H9 (cell line): ENCODE results near the gene MBNL1. TPM values are rescaled to one million over a fixed set of nuclear protein-coding genes. Genes with fewer than 3 reads are reported as not detected.

Source experiments
- DNase-seq: peaks from one replicate; pipeline ENCODE4 v3.0.0-alpha.2; 2017
- H2AFZ ChIP-seq: one replicate; pipeline ENCODE4 v1.6.1; 2013; ENCODE audit warnings: mild to moderate bottlenecking, low read length, control low read depth, moderate library complexity
- H2AK5ac ChIP-seq: 2 replicates; pipeline ENCODE4 v1.6.1; 2013; ENCODE audit warnings: low read length, control low read depth, mixed read lengths; ENCODE audit not compliant: insufficient read length
- H2BK120ac ChIP-seq: one replicate; pipeline ENCODE4 v1.6.1; 2013; ENCODE audit warnings: low read depth, mild to moderate bottlenecking, low read length, control low read depth, inconsistent platforms; ENCODE audit not compliant: poor library complexity, severe bottlenecking
- H2BK12ac ChIP-seq: 2 replicates; pipeline ENCODE4 v1.6.1; 2013; ENCODE audit warnings: low read length, control low read depth, mixed read lengths, low read depth; ENCODE audit not compliant: insufficient read length
- H2BK15ac ChIP-seq: 2 replicates; pipeline ENCODE4 v1.6.1; 2013; ENCODE audit warnings: low read depth, low read length, control low read depth
- H2BK20ac ChIP-seq: one replicate; pipeline ENCODE4 v1.6.1; 2013; ENCODE audit warnings: low read depth, mild to moderate bottlenecking, low read length, control low read depth, inconsistent platforms; ENCODE audit not compliant: poor library complexity, severe bottlenecking
- H2BK5ac ChIP-seq: 2 replicates; pipeline ENCODE4 v1.6.1; 2013; ENCODE audit warnings: low read length, control low read depth, mixed read lengths; ENCODE audit not compliant: insufficient read length
- H3K14ac ChIP-seq: 2 replicates; pipeline ENCODE4 v1.6.1; 2013; ENCODE audit warnings: low read length, control low read depth; ENCODE audit not compliant: insufficient read depth
- H3K18ac ChIP-seq: 2 replicates; pipeline ENCODE4 v1.6.1; 2013; ENCODE audit warnings: low read depth, mild to moderate bottlenecking, mixed read lengths, low read length, control low read depth; ENCODE audit not compliant: insufficient read length
- H3K23ac ChIP-seq: 2 replicates; pipeline ENCODE4 v1.6.1; 2013; ENCODE audit warnings: low read length, control low read depth, mixed read lengths, low read depth; ENCODE audit not compliant: insufficient read length
- H3K23me2 ChIP-seq: 2 replicates; pipeline ENCODE4 v1.6.1; 2013; ENCODE audit warnings: low read depth, mild to moderate bottlenecking, mixed read lengths, low read length, control low read depth; ENCODE audit not compliant: insufficient read length, poor library complexity, severe bottlenecking
- H3K27ac ChIP-seq: 2 replicates; pipeline ENCODE4 v1.5.1; 2013; ENCODE audit warnings: low read length, control low read depth, mixed read lengths, low read depth; ENCODE audit not compliant: insufficient read length
- H3K27me3 ChIP-seq: 2 replicates; pipeline ENCODE4 v1.6.1; 2013; ENCODE audit warnings: low read length, control low read depth, inconsistent platforms; ENCODE audit not compliant: insufficient read depth
- H3K4ac ChIP-seq: 2 replicates; pipeline ENCODE4 v1.6.1; 2013; ENCODE audit warnings: low read depth, mild to moderate bottlenecking, control low read depth, inconsistent platforms, low read length, moderate library complexity
- H3K4me1 ChIP-seq: 2 replicates; pipeline ENCODE4 v1.6.1; 2013; ENCODE audit warnings: low read length, control low read depth, inconsistent platforms; ENCODE audit not compliant: insufficient read depth
- H3K4me2 ChIP-seq: 2 replicates; pipeline ENCODE4 v1.6.1; 2013; ENCODE audit warnings: low read length, control low read depth, mixed read lengths; ENCODE audit not compliant: insufficient read length, insufficient read depth
- H3K56ac ChIP-seq: 2 replicates; pipeline ENCODE4 v1.6.1; 2013; ENCODE audit warnings: low read depth, mild to moderate bottlenecking, mixed read lengths, low read length, control low read depth; ENCODE audit not compliant: insufficient read length
- H3K79me1 ChIP-seq: 2 replicates; pipeline ENCODE4 v1.6.1; 2013; ENCODE audit warnings: low read depth, mild to moderate bottlenecking, moderate library complexity, low read length, control low read depth, inconsistent platforms; ENCODE audit not compliant: insufficient read depth, poor library complexity, severe bottlenecking
- H3K79me2 ChIP-seq: 2 replicates; pipeline ENCODE4 v1.6.1; 2013; ENCODE audit warnings: low read length, control low read depth, inconsistent platforms; ENCODE audit not compliant: insufficient read depth
- H3K9ac ChIP-seq: 2 replicates; pipeline ENCODE4 v1.6.1; 2013; ENCODE audit warnings: low read length, control low read depth, mixed read lengths; ENCODE audit not compliant: insufficient read length; ENCODE audit errors: extremely low read depth
- H3K9me3 ChIP-seq: one replicate; pipeline ENCODE4 v1.6.1; 2013; ENCODE audit warnings: low read depth, low read length, inconsistent platforms; ENCODE audit not compliant: control insufficient read depth
- H3T11ph ChIP-seq: one replicate; pipeline ENCODE4 v1.6.1; 2013; ENCODE audit warnings: mild to moderate bottlenecking, low read length, control low read depth, inconsistent platforms
- H4K20me1 ChIP-seq: one replicate; pipeline ENCODE4 v1.6.1; 2013; ENCODE audit not compliant: control insufficient read depth, insufficient read length, insufficient read depth
- H4K5ac ChIP-seq: 2 replicates; pipeline ENCODE4 v1.6.1; 2013; ENCODE audit warnings: low read depth, mild to moderate bottlenecking, mixed read lengths, low read length, control low read depth; ENCODE audit not compliant: insufficient read length
- H4K8ac ChIP-seq: replicated peaks from 2 replicates; pipeline ENCODE4 v1.6.1; 2013; ENCODE audit warnings: low read length, control low read depth, mixed read lengths, low read depth; ENCODE audit not compliant: insufficient read length
- H4K91ac ChIP-seq: 2 replicates; pipeline ENCODE4 v1.6.1; 2013; ENCODE audit warnings: low read depth, mild to moderate bottlenecking, moderate library complexity, mixed read lengths, low read length, control low read depth; ENCODE audit not compliant: insufficient read length
- H3K27ac Mint-ChIP-seq, 3 experiments: 2 replicates in 2 of 3; 3 replicates in 1 of 3; pipeline ENCODE4 v1.8.0; 2020 to 2021; ENCODE audit warnings: mixed read lengths in 3 of 3, mild to moderate bottlenecking in 1 of 3, moderate library complexity in 1 of 3
- H3K27me3 Mint-ChIP-seq: 2 replicates; pipeline ENCODE4 v1.8.0; 2021; ENCODE audit warnings: low read depth, mild to moderate bottlenecking, moderate library complexity, mixed read lengths
- H3K36me3 Mint-ChIP-seq, 3 experiments: 2 replicates in 2 of 3; 3 replicates in 1 of 3; pipeline ENCODE4 v1.8.0; 2020 to 2021; ENCODE audit warnings: low read depth in 3 of 3, mixed read lengths in 3 of 3; ENCODE audit not compliant: insufficient read depth in 1 of 3
- H3K4me1 Mint-ChIP-seq, 2 experiments: 2 replicates each; pipeline ENCODE4 v1.8.0; 2020; ENCODE audit warnings: mixed read lengths in 2 of 2
- H3K4me3 Mint-ChIP-seq, 2 experiments: 2 replicates in 1 of 2; 3 replicates in 1 of 2; pipeline ENCODE4 v1.8.0; 2020 to 2021; ENCODE audit warnings: mild to moderate bottlenecking in 2 of 2, mixed read lengths in 2 of 2, moderate library complexity in 1 of 2
- H3K9me3 Mint-ChIP-seq, 2 experiments: 2 replicates in 1 of 2; 3 replicates in 1 of 2; pipeline ENCODE4 v1.8.0; 2020; ENCODE audit warnings: mild to moderate bottlenecking in 2 of 2, mixed read lengths in 2 of 2, moderate library complexity in 1 of 2
- CTCF ChIP-seq: fragments of 200-600 bp; sonication (generic); conservative IDR thresholded peaks from 3 replicates; pipeline ENCODE4 v1.8.0; 2021; ENCODE audit warnings: antibody characterized with exemption, mild to moderate bottlenecking
- WGBS: extraction: QIAGEN DNeasy Blood & Tissue Kit; methylation state at CpG from one replicate; pipeline ENCODE4 v1.1.7; 2013; ENCODE audit warnings: missing lambda C conversion rate, low lambda C conversion rate, mixed read lengths; ENCODE audit not compliant: insufficient read length; ENCODE audit errors: extremely low coverage; 5-methylcytosine and 5-hydroxymethylcytosine counted together
- total RNA-seq: library from RNA; stranded (reverse); gene quantifications from 2 replicates; pipeline ENCODE4 v1.2.1, GENCODE V29; 2021

MBNL1 gene
- total RNA-seq, 1 experiment from 2014 or later = 14.9 TPM

GRCh38 chr3:152271501-152272236 is 2.9 kb downstream of the MBNL1 start:
- Mint-ChIP-seq H3K4me3 (peak overlapping the region in 1 of 2 experiments; percentile 33; a peak in 1 of 5 replicates), H3K4me1 (peaks cover 19 to 42% of the 10 kb centered on the region in 2 experiments), H3K27ac (no peak overlapping the region), H3K9me3 (no peaks in the 10 kb centered on the region), H3K36me3 (no peaks in the 10 kb centered on the region), H3K27me3 (peaks cover 17% of the 10 kb centered on the region)
- no peak overlapping the region for H4K91ac ChIP-seq
- no peak overlapping the region for H2BK15ac ChIP-seq
- H3K4me1 ChIP-seq = no peaks in the 10 kb centered on the region; the same call in 1 of the 2 replicates
- no peak overlapping the region for H3K9ac ChIP-seq
- no peak overlapping the region for H4K8ac ChIP-seq
- H3K9me3 ChIP-seq = no peaks in the 10 kb centered on the region
- H3K79me2 ChIP-seq = peaks cover 8% of the 10 kb centered on the region; the same call in 1 of the 2 replicates
- no peak for DNase-seq
- no CpG with 5 or more reads among the region's 5 CpGs for WGBS
- H4K20me1 ChIP-seq = no peaks in the 10 kb centered on the region
- H2BK20ac ChIP-seq = no peak overlapping the region
- no peak overlapping the region for H2BK5ac ChIP-seq
- H3K27me3 ChIP-seq = peaks cover 4% of the 10 kb centered on the region; the same call in 1 of the 2 replicates
- TF ChIP-seq CTCF = no peak
- H3K56ac ChIP-seq = no peak overlapping the region
- H3K14ac ChIP-seq = no peak overlapping the region
- H3K4me2 ChIP-seq = no peak overlapping the region
- no peak overlapping the region for H2AFZ ChIP-seq
- H3K18ac ChIP-seq = no peak overlapping the region
- peaks cover 14% of the 10 kb centered on the region for H3K23me2 ChIP-seq
- H4K5ac ChIP-seq = no peak overlapping the region
- H3K23ac ChIP-seq = no peak overlapping the region
- no peaks in the 10 kb centered on the region for H3K79me1 ChIP-seq
- H2BK12ac ChIP-seq = no peak overlapping the region
- H2AK5ac ChIP-seq = no peak overlapping the region
- H3K4ac ChIP-seq = no peak overlapping the region
- H3T11ph ChIP-seq = no peak overlapping the region
- no peak overlapping the region for H2BK120ac ChIP-seq
- no peak overlapping the region for H3K27ac ChIP-seq
